LHCN-M2 (cell line): ENCODE data around the gene CROCC2. TPM values are rescaled to one million over a fixed set of nuclear protein-coding genes. Genes with fewer than 3 reads are reported as not detected.

Experiments used
- DNase-seq: peaks from one replicate; pipeline ENCODE4 v3.0.0-alpha.2; 2012; ENCODE audit warnings: low read depth
- polyA plus RNA-seq: library from polyadenylated mRNA; unstranded; fragments of >200 nt; gene quantifications from one replicate; pipeline ENCODE4 v1.2.1, GENCODE V29; 2012; ENCODE audit warnings: missing spikeins
- total RNA-seq: library from RNA; depleted of rRNA; stranded (reverse); fragments of >200 nt; gene quantifications from 2 replicates; pipeline ENCODE4 v1.2.3, GENCODE V29; 2014; rRNA removed

The CROCC2 gene
- under 0.01 TPM in 1 of 2 replicates, not detected in the other for total RNA-seq
- polyA plus RNA-seq = not detected

- no peak for DNase-seq
Measured at GRCh38 chr2:240906141-240906910, at the start of gene CROCC2. Gene CROCC2 (plus strand): TSS chr2:240906336. CDS start chr2:240906514, 178 bp downstream.

- no peak for DNase-seq
Measured at GRCh38 chr2:240857039-240858008, 48.8 kb upstream of the CROCC2 start.

DNA sequence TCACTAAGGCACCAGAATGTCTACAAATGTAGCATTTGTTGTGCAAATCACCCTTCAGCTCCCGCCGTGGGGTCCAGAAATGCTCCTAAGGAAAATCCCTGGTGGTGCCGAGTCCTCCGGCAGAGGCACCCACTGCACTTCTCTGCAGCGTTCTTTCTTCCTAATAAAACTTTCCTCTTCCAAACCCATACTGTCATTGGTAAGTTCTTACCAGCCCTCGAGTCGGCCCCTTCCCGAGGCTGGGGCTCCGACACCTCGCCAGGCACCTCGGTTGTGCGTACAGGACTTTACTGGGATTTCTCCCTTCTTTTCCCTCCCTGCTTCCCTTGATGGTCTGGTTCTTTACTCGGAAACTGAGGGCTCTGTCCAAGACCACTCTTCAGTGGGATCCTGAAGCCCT is 47.8 kb upstream of the CROCC2 start:
- DNase-seq = no peak

DNA sequence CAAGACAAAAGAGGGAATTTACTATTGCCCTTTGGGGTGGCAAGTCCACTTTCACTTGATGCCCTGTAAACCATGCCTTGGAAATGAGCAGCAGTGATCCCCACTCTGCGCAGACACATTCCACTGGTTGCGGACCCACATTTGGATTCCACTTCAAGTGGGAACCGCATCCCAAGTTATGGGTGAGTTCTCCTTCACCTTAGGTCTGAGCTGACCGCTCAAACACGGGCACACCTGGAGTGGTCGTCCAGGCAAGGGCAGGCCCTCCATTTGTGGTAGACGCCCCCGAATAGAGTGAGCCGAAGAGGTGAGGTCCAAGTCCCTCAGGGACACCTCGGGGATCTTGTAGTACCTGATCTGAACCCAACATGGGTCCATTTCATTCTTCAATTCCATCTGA is 47.3 kb upstream of the CROCC2 start:
- DNase-seq = no peak

GRCh38 chr2:240861547-240861946 is 44.6 kb upstream of the CROCC2 start:
- no peak for DNase-seq

DNA sequence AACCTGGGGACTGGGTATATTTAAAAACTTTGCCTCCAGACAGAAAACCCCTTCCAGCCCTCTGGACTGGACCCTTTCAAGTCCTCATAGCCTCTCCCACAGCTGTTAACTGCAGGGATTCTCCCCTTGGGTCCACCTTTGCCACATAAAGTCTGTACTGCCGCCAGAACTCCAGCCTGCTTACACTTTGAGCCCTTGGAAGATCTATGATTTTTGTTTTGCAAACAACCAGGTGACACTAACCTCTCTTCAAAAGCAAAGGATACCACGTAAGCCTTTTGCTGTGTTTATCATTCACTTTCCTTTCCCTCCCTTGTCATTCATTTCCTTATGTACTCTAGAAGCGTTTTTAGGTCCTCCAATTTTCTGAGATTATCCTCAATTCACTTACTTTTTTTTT is 41.7 kb upstream of the CROCC2 start:
- DNase-seq = no peak

- DNase-seq = no peak
Measured at GRCh38 chr2:240865391-240865790, 40.7 kb upstream of the CROCC2 start.

GRCh38 chr2:240868286-240869108 is 37.6 kb upstream of the CROCC2 start, which contains the start of gene AGXT:
Gene AGXT (plus strand): TSS chr2:240868824. CDS start chr2:240868866, 42 bp downstream.
- DNase-seq = peak; percentile 15

- no peak for DNase-seq
Measured at GRCh38 chr2:240869109-240869955, 36.8 kb upstream of the CROCC2 start.

GRCh38 chr2:240869956-240870875 is 35.9 kb upstream of the CROCC2 start:
- DNase-seq = no peak

DNA sequence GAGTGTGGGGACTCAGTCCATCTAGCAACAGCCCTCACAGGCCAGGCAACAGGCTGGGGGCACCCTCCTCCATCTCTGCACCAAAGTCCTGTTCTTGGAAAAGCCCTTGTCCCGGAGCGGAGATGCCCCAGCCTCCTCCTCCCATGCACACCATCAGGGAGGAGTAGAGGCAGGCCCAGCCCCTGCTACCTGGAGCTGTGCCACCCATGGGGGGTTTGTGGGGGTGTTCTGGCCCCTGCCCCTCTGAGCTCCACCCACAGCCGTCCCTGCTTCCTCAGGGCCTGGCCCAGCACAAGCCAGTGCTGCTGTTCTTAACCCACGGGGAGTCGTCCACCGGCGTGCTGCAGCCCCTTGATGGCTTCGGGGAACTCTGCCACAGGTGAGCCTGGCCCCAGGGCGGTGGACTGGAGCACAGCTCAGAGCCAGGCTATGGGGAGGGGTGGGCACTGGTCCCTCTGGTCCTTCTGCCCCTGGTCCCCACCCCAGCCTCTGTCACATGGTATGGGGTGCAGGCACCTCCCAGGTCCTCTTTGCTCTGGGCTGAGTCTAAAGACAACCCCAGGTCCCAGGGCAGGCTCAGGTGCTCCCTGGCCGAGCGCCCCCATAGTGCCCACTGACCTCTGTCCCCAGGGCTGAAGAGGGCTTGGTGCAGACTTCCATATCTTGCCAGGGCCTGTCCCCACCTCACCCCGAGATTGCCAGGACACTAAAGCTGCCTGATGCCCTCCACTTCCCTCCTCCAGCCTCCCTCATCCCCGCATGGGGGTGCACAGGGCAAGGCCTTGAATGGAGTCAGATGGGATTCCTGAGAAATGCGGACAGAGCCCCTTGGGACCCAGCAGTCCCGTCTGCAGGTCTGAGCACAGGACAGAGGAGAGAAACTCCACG is 34.8 kb upstream of the CROCC2 start:
- DNase-seq = no peak

DNA sequence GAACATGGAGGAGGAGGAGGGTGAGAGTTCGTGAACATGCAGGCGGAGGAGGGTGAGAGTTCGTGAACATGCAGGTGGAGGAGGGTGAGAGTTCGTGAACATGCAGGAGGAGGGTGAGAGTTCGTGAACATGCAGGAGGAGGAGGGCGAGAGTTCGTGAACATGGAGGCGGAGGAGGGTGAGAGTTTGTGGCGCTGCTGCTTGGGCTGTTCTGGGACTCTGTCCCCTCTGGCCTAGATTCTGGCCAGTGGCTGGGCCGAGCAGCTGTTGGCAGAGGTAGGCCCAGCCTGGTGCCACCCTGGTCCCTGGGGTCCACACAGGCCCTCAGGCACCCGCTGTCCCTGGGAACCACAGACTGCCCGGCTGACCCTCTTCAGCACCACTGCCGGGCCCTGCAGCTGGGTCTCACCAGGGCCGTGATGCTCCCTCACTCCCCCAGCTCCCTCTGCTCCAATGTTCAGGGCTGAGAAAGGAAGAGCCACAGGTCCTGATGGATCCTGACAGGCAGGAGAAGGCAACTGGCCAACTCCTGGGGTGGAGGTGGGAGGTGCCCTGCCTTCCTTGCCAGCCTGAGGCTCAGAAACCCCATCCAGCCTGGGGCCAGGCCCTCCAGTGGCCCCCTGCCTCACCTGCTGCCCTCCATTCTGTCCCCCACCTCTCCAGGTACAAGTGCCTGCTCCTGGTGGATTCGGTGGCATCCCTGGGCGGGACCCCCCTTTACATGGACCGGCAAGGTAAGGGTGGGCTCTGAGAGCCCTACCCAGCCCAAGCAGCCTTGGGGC is 33.6 kb upstream of the CROCC2 start:
- no peak for DNase-seq

GRCh38 chr2:240873098-240873788 is 32.9 kb upstream of the CROCC2 start:
- DNase-seq = no peak

- peak; percentile 6 for DNase-seq
Measured at GRCh38 chr2:240873805-240874714, 32.1 kb upstream of the CROCC2 start.

GRCh38 chr2:240874715-240875227 is 31.4 kb upstream of the CROCC2 start:
- DNase-seq = no peak
